NCI-H345 treated with DMSO at 0.1 percent for 48 hours (cell line): Measurements from ENCODE around the gene HAUS3.
"Not testable (repeated sequence)": the region's sequence is repeated elsewhere in the genome, so short reads cannot be mapped to it uniquely, and the experiment has no call there.

Source experiments
- DNase-seq: peaks from one replicate; lab custom pipeline; 2025; ENCODE audit not compliant: unreplicated experiment; lab: John Stamatoyannopoulos, UW

HAUS3 gene

DNA sequence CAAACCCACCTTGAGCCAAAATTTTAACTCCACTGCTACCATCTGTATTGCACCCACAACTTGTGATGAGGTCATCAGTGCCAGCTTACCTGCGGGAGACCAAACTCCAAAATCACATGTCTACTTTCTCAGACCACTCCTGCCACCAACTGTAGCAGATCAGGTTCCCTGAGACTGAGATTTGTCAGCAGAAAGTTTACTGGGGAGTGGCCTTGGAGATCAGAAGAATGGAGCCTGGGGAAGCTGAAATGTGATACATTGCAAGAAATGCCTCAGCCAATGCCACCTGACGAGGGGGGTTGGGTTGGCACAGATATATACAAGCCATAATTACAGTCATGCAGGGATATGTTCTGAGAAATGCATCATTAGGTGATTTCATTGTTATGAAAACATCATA, 19.1 kb downstream of the HAUS3 start:
- DNase-seq = no peak

GRCh38 chr4:2221378-2221777, 20.5 kb downstream of the HAUS3 start:
- DNase-seq = not testable (repeated sequence)

- peak; percentile 33 for DNase-seq
Measured at GRCh38 chr4:2220016-2220630, 21.8 kb downstream of the HAUS3 start.

DNA sequence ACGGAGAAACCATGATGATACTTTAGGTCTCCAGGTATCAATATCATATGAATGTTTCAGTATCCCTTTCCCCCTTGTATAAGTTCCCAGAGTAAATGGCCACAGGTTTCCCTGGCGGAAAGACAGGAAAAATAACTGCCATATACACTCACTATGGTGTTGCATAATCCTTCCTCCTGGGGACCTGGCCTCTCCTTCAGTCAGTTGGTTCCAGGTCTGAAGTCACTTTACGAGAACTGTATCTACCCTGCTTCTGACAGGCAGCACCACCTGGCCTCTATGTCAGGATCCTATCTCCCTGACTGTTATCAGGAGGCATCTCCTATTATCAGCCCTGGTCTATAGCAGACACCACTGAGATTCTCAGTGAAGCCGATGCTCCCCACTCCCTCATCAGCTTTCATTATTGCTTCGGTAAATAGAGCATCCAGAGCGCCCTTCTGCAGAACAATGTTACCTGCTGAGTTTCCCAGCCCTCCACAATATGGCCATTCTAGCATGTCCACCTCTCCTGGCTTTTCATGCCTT, 22.6 kb downstream of the HAUS3 start:
- DNase-seq = no peak

DNA sequence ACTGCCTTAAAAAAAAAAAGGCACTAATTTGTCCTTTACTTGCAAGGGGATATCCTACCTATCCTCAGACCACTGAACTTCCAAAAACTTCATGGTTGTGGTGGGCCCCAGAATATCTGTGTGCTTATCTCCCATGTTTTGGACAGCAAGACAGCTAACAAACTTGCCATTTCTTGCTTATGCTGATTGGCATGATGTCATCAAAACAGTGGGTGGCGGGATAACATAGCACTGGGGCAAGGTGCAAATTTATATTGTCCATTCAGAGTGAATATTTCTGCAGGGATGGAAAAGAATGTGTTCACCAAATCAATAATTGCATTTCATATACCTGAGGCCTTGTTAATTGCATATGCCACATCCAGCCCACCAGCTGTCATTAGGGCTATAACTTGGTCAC, 23.5 kb downstream of the HAUS3 start:
- DNase-seq = no peak

DNA sequence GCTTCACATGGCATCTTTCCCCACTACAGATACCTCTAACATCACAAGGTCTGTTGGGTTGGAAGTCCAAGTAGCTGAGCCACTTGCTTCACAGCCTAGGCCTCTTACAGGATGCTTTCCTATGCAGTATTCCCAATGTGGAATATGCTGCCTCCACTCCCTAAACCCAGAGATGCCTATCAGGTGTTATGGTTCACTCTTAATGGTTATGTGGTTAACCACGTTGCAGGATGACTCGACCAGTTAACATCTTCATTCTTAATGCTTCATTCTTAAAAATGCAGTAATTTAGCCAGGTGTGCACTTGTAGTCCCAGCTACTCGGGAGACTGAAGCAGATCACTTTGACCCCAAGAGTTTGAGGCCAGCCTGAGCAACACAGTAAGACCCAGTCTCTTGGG, 24.2 kb downstream of the HAUS3 start:
- no peak for DNase-seq

GRCh38 chr4:2212831-2213230, 29.1 kb downstream of the HAUS3 start:
- DNase-seq = no peak

DNA sequence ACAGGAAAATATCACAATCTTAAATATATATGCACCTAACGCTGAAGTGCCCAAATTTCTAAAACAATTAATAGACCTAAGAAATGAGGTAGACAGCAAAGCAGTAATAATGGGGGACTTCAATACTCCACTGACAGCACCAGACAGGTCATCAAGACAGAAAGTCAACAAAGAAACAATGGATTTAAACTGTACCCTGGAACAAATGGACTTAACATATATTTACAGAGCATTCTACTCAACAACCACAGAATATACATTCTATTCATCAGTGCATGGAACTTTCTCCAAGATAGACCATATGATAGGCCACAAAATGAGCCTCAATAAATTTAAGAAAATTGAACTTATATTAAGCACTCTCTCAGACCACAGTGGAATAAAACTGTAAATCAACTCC, 39.1 kb downstream of the HAUS3 start:
- not testable (repeated sequence) for DNase-seq

GRCh38 chr4:2194496-2194895, 47.4 kb downstream of the HAUS3 start:
- DNase-seq = no peak

- no peak for DNase-seq
Measured at GRCh38 chr4:2193326-2193725, 48.6 kb downstream of the HAUS3 start.

GRCh38 chr4:2186865-2187172, 55.1 kb downstream of the HAUS3 start:
- DNase-seq = no peak

- no peak for DNase-seq
Measured at GRCh38 chr4:2186133-2186864, 55.6 kb downstream of the HAUS3 start.

DNA sequence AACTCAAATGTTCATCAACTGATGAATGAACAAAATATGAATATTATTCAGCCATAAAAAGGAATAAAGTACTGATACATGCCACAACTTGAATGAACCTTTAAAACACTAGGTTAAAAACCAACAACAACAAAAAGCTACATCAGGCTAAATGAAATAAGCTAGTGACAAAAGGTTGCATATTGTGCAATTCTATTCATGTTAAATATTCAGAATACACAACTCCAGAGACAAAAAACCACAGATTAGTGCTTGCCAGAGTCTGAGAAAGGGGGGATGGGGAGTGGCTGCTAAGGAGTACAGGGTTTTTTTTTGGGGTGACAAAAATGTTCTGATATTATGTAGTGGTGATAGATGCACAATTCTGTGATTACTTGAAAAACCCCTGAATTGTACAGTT, 58.5 kb downstream of the HAUS3 start:
- no peak for DNase-seq

DNA sequence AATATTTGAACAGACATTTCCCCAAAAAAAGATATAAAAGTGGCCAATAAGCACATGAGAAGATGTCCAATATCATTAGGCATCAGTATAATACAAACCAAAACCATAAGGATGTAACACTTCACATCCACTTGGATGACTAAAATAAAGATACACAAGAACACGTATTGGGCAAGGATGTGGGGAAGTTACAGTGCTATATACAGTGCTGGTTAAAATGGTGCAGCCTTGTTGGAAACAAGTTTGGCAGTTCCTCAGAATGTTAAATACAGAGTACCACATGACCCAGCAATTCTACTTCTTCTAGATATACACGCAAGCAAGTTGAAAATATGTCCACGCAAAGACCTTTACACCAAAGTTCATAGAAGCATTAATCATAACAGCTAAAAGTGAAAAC, 58.9 kb downstream of the HAUS3 start:
- DNase-seq = no peak

DNA sequence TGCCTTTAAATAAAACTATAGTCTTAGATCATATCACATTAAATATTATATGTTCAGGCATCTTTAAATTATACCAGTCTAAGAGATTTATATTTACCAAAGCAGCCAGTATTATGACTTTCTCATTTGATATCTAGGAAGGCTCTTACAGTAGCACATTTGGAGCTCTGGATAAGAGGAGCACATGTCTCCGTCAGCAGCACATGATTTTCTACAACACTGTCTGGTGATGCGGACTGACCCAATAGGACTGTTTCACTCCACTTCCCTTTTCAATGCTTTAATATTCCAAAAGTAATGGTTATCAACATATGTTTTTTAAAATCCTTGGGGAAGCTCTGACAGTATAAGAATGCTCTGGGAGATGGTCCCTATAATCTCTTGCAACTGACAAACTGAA, 61.5 kb downstream of the HAUS3 start:
- DNase-seq = no peak

DNA sequence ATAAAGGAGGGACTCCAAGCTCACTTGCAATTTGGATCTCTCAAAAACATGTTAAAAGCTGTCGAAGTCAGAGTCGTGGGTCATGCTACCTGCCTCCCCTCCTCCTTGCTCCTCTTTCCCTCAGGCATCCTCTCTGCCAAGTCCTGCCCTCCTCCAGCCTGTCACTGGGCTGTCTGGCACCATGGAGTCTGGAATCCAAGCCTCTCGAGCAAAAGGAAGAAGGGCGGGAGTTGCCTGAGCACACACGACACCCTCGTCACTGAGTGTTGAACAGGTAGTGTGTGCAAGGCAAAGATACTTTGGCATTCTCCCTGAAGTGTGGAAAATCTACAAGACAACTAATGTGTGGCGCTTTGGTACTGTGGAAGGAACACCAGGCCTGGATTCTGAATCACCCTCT, 62.2 kb downstream of the HAUS3 start:
- no peak for DNase-seq

- no peak for DNase-seq
Measured at GRCh38 chr4:2178986-2179385, 62.9 kb downstream of the HAUS3 start.
